A673 (cell line): ENCODE data around the gene DOK6. TPM values are rescaled to one million over a fixed set of nuclear protein-coding genes. Genes with fewer than 3 reads are reported as not detected.

Source experiments
- BruUV-seq: library from RNA; stranded (reverse); fragments of 400-500 nt; replicated peaks from 2 replicates; lab custom pipeline; 2021; lab: Mats Ljungman, UMichigan
- CTCF ChIA-PET: fragments of 300-600 bp; sonication (Branson Sonifier 250); formaldehyde crosslinking; loops from one replicate; lab custom pipeline; 2022; ENCODE audit warnings: antibody characterized with exemption; lab: Charles Lee
- POLR2A ChIA-PET: fragments of 300-600 bp; sonication (Branson Sonifier 250); formaldehyde crosslinking; loops from one replicate; lab custom pipeline; 2022; ENCODE audit warnings: antibody characterized with exemption; ENCODE audit not compliant: low non-redundant PET; lab: Charles Lee
- DNase-seq: peaks from one replicate; pipeline ENCODE4 v3.0.0-alpha.2; 2015; ENCODE audit warnings: low spot score
- H3K27ac ChIP-seq: fragments of 200-600 bp; sonication (generic); 2 replicates; pipeline ENCODE4 v1.5.1; 2016; ENCODE audit warnings: mixed run types, low read depth, mild to moderate bottlenecking, mixed read lengths, antibody characterized with exemption, low read length; ENCODE audit not compliant: poor library complexity, severe bottlenecking
- H3K27me3 ChIP-seq: fragments of 200-600 bp; sonication (generic); replicated peaks from 2 replicates; pipeline ENCODE4 v1.6.1; 2017; ENCODE audit warnings: mixed run types, low read depth, mild to moderate bottlenecking, mixed read lengths, antibody characterized with exemption, low read length; ENCODE audit not compliant: insufficient read depth, poor library complexity
- H3K36me3 ChIP-seq: fragments of 200-600 bp; sonication (generic); 2 replicates; pipeline ENCODE4 v1.6.1; 2016; ENCODE audit warnings: mixed run types, mild to moderate bottlenecking, mixed read lengths, antibody characterized with exemption, low read length; ENCODE audit not compliant: insufficient read depth, poor library complexity, severe bottlenecking
- H3K4me1 ChIP-seq: fragments of 200-600 bp; sonication (generic); 2 replicates; pipeline ENCODE4 v1.6.1; 2017; ENCODE audit warnings: mixed run types, mild to moderate bottlenecking, mixed read lengths, antibody characterized with exemption, low read length; ENCODE audit not compliant: insufficient read depth, poor library complexity, severe bottlenecking
- H3K4me3 ChIP-seq: fragments of 200-600 bp; sonication (generic); 2 replicates; pipeline ENCODE4 v1.5.1; 2016; ENCODE audit warnings: low read depth, mixed run types, mild to moderate bottlenecking, mixed read lengths, low read length; ENCODE audit not compliant: poor library complexity, severe bottlenecking
- H3K9me3 ChIP-seq: fragments of 200-600 bp; sonication (generic); 2 replicates; pipeline ENCODE4 v1.6.1; 2016; ENCODE audit warnings: mixed run types, low read depth, mild to moderate bottlenecking, mixed read lengths, antibody characterized with exemption, low read length; ENCODE audit not compliant: poor library complexity, severe bottlenecking
- CTCF ChIP-seq: fragments of 300-800, 200-600 bp; sonication (generic); conservative IDR thresholded peaks from 2 replicates; pipeline ENCODE4 v1.5.1; 2017; ENCODE audit warnings: low read depth, mild to moderate bottlenecking, antibody characterized with exemption, low read length, moderate library complexity, mixed read lengths
- EZH2 ChIP-seq: fragments of 200-600 bp; sonication (generic); IDR thresholded peaks from 2 replicates; pipeline ENCODE4 v1.6.1; 2017; ENCODE audit warnings: borderline replicate concordance, low read depth, mild to moderate bottlenecking, mixed read lengths, antibody characterized with exemption, low read length; ENCODE audit not compliant: poor library complexity, severe bottlenecking
- intact Hi-C: fragments of 100-400 bp; cut with micrococcal nuclease; formaldehyde crosslinking; loops from one replicate; pipeline ENCODE4 v1.10.0; 2022; ENCODE audit not compliant: unreplicated experiment
- total RNA-seq: library from RNA; stranded (reverse); gene quantifications from 2 replicates; pipeline ENCODE4 v1.2.3, GENCODE V29; 2021

The DOK6 gene
- total RNA-seq, 1 experiment from 2014 or later: 13.7 TPM

- Histone ChIP-seq H3K4me1 (peaks cover 10% of the 10 kb centered on the region), H3K27me3 (no peaks in the 10 kb centered on the region), H3K9me3 (no peaks in the 10 kb centered on the region), H3K4me3 (no peak overlapping the region), H3K36me3 (no peaks in the 10 kb centered on the region), H3K27ac (no peak overlapping the region)
- no TSS peak for BruUV-seq
- TF ChIP-seq EZH2: no peak
- TF ChIP-seq CTCF: no peak
- CTCF ChIA-PET: no interaction called here
- POLR2A ChIA-PET: no interaction called here
- intact Hi-C loops: loop anchor here (10.0 kb wide), 3 partner anchors 226 to 636 kb away; no protein-coding TSS in a partner anchor
- no peak for DNase-seq
Observed at GRCh38 chr18:69480460-69480859, 79.8 kb downstream of the DOK6 start.

- Histone ChIP-seq H3K27me3 (no peaks in the 10 kb centered on the region), H3K4me3 (no peak overlapping the region), H3K27ac (no peak overlapping the region), H3K9me3 (no peaks in the 10 kb centered on the region), H3K36me3 (no peaks in the 10 kb centered on the region), H3K4me1 (peaks cover 10% of the 10 kb centered on the region)
- DNase-seq: no peak
- CTCF ChIA-PET: no interaction called here
- POLR2A ChIA-PET: no interaction called here
- intact Hi-C loops: loop anchor here (10.0 kb wide), 3 partner anchors 229 to 639 kb away; no protein-coding TSS in a partner anchor
- TF ChIP-seq EZH2: no peak
- TF ChIP-seq CTCF: no peak
- BruUV-seq: no TSS peak
Observed at GRCh38 chr18:69483574-69483973, 82.9 kb downstream of the DOK6 start.

GRCh38 chr18:69484699-69485396 lies 84.2 kb downstream of the DOK6 start:
- H3K9me3 ChIP-seq: no peaks in the 10 kb centered on the region
- CTCF ChIA-PET: interaction anchor here (0.6 kb wide), 1 partner anchor 15 kb away, joined by 3 read pairs; no protein-coding TSS in a partner anchor
- no TSS peak for BruUV-seq
- intact Hi-C loops: loop anchor here (10.0 kb wide), 3 partner anchors 230 to 640 kb away; no protein-coding TSS in a partner anchor
- POLR2A ChIA-PET: no interaction called here
- DNase-seq: peak; percentile 79
- TF ChIP-seq CTCF (peak; percentile 75), EZH2 (no peak)
- no peak overlapping the region for H3K4me3 ChIP-seq
- no peaks in the 10 kb centered on the region for H3K27me3 ChIP-seq
- peaks cover 11% of the 10 kb centered on the region for H3K4me1 ChIP-seq
- peak overlapping the region; percentile 14 for H3K27ac ChIP-seq
- H3K36me3 ChIP-seq: no peaks in the 10 kb centered on the region
